Lung (tissue), 12 donors: ENCODE data around the gene HMGB4. TPM values are rescaled to one million over a fixed set of nuclear protein-coding genes. Genes with fewer than 3 reads are reported as not detected.

Source experiments
- ATAC-seq: fragments of 200-7000 bp; cut with Tn5 transposase; one replicate; pipeline ENCODE4 v1.9.1; 2020; ENCODE audit warnings: moderate number of reproducible peaks; ENCODE audit not compliant: insufficient read depth, low FRiP score
- DNase-seq, 3 donors: peaks; one replicate each; pipeline ENCODE4 v3.0.0-alpha.2; 2013 to 2017
- H3K27ac ChIP-seq, 2 donors: one replicate each; pipeline ENCODE4 v1.5.1; 2013; ENCODE audit warnings: mild to moderate bottlenecking in 2 of 2, moderate library complexity in 2 of 2, control low read depth in 1 of 2, inconsistent platforms in 1 of 2, low read depth in 1 of 2, low read length in 1 of 2
- H3K27me3 ChIP-seq, 3 donors: one replicate each; pipeline ENCODE4 v1.5.1; 2013; ENCODE audit warnings: low read length in 2 of 3; ENCODE audit not compliant: control insufficient read depth in 3 of 3, insufficient read depth in 3 of 3
- H3K36me3 ChIP-seq, 4 donors: one replicate each; pipeline ENCODE4 v1.5.1; 2013; ENCODE audit warnings: low read length in 4 of 4, mild to moderate bottlenecking in 1 of 4, moderate library complexity in 1 of 4; ENCODE audit not compliant: control insufficient read depth in 4 of 4, insufficient read depth in 4 of 4
- H3K4me1 ChIP-seq, 5 donors: one replicate each; pipeline ENCODE4 v1.5.1; 2013; ENCODE audit warnings: low read length in 5 of 5, mild to moderate bottlenecking in 2 of 5, moderate library complexity in 1 of 5; ENCODE audit not compliant: control insufficient read depth in 5 of 5, insufficient read depth in 5 of 5
- H3K4me3 ChIP-seq: one replicate; pipeline ENCODE4 v1.5.1; 2013; ENCODE audit warnings: mild to moderate bottlenecking, control low read depth, moderate library complexity
- H3K9ac ChIP-seq, 2 donors: one replicate each; pipeline ENCODE4 v1.5.1; 2013; ENCODE audit warnings: low read length in 2 of 2, control low read depth in 1 of 2; ENCODE audit not compliant: insufficient read depth in 1 of 2
- H3K9me3 ChIP-seq, 4 donors: one replicate each; pipeline ENCODE4 v1.5.1; 2013; ENCODE audit warnings: low read length in 3 of 4, mild to moderate bottlenecking in 1 of 4, moderate library complexity in 1 of 4; ENCODE audit not compliant: control insufficient read depth in 4 of 4, insufficient read depth in 3 of 4
- CTCF ChIP-seq: IDR thresholded peaks from 2 replicates; pipeline ENCODE4 v1.5.1; 2012; ENCODE audit warnings: mild to moderate bottlenecking; ENCODE audit errors: control extremely low read depth, extremely low read depth
- WGBS, 2 donors: extraction: QIAGEN DNeasy Blood & Tissue Kit; methylation state at CpG; one replicate each; pipeline ENCODE4 v1.1.7; 2013; 5-methylcytosine and 5-hydroxymethylcytosine counted together
- polyA plus RNA-seq, 2 donors: library from polyadenylated mRNA; stranded (reverse); fragments of 200-250 nt; gene quantifications; one replicate each; pipeline ENCODE4 v1.2.1, GENCODE V29; 2013
- total RNA-seq, 2 donors: library from RNA; depleted of rRNA in 1 of 2; stranded (reverse); fragments of >200 nt in 1 of 2; gene quantifications; one replicate each; pipeline ENCODE4 v1.2.1, GENCODE V29; 2014 to 2021
- donor health status: control.
- donor health status: control.
- donor health status: Bipolar disorder and iron deficiency.
- donor health status: healthy.
- donor health status: DM: yes; HTN: yes; CAD: no.

Gene HMGB4
- total and polyA plus RNA-seq, 4 donors, result not detected

- H3K9me3 ChIP-seq, result peaks cover 0 to 8% (median 0%) of the 10 kb centered on the region in 4 donors
- no peaks in the 10 kb centered on the region for H3K36me3 ChIP-seq
- H3K27me3 ChIP-seq, result no peaks in the 10 kb centered on the region
- WGBS, 2 donors, result 67 to 79% methylated on average over 1 of the region's 1 CpG
- DNase-seq (no peak), ATAC-seq (no peak)
- TF ChIP-seq CTCF, result no peak
- no peak overlapping the region for H3K27ac ChIP-seq
- H3K9ac ChIP-seq, result no peak overlapping the region
- no peaks in the 10 kb centered on the region for H3K4me1 ChIP-seq
- no peak overlapping the region for H3K4me3 ChIP-seq
Measured at GRCh38 chr1:33824971-33825370, 38.9 kb upstream of the HMGB4 start.

GRCh38 chr1:33825506-33825905 lies 38.4 kb upstream of the HMGB4 start:
- no peak for DNase-seq
- H3K4me1 ChIP-seq, result no peaks in the 10 kb centered on the region
- H3K9me3 ChIP-seq, result peaks cover 0 to 8% (median 0%) of the 10 kb centered on the region in 4 donors
- no peak for TF ChIP-seq CTCF
- no peaks in the 10 kb centered on the region for H3K27me3 ChIP-seq
- no peaks in the 10 kb centered on the region for H3K36me3 ChIP-seq
- no peak overlapping the region for H3K9ac ChIP-seq
- ATAC-seq, result no peak
- H3K4me3 ChIP-seq, result no peak overlapping the region
- WGBS, 2 donors, result 84% methylated on average over 10 of the region's 10 CpGs
- no peak overlapping the region for H3K27ac ChIP-seq

GRCh38 chr1:33826311-33826710 lies 37.6 kb upstream of the HMGB4 start:
- Histone ChIP-seq H3K4me3 (no peak overlapping the region), H3K9me3 (peaks cover 0 to 8% (median 0%) of the 10 kb centered on the region in 4 donors), H3K27ac (no peak overlapping the region), H3K4me1 (no peaks in the 10 kb centered on the region), H3K36me3 (no peaks in the 10 kb centered on the region), H3K27me3 (no peaks in the 10 kb centered on the region), H3K9ac (no peak overlapping the region)
- ATAC-seq, result no peak
- TF ChIP-seq CTCF, result no peak
- no peak for DNase-seq

GRCh38 chr1:33826711-33827110 lies 37.2 kb upstream of the HMGB4 start:
- TF ChIP-seq CTCF, result no peak
- DNase-seq (no peak), ATAC-seq (no peak)
- Histone ChIP-seq H3K27me3 (no peaks in the 10 kb centered on the region), H3K9me3 (peaks cover 0 to 8% (median 0%) of the 10 kb centered on the region in 4 donors), H3K4me3 (no peak overlapping the region), H3K27ac (no peak overlapping the region), H3K9ac (no peak overlapping the region), H3K4me1 (no peaks in the 10 kb centered on the region), H3K36me3 (no peaks in the 10 kb centered on the region)
- WGBS, 2 donors, result 84 to 91% methylated on average over 5 of the region's 5 CpGs
